ENCODE measurements around the gene ZNF780B. TPM values are rescaled to one million over a fixed set of nuclear protein-coding genes. Genes with fewer than 3 reads are reported as not detected.

Gene ZNF780B
- total RNA-seq, result 1 to 10 TPM; 2.5 to 5.3 (median 4.3) TPM

- no peaks in the 10 kb centered on the region for H3K27me3 ChIP-seq
- H3K36me3 ChIP-seq, result no peaks in the 10 kb centered on the region
- H3K27ac ChIP-seq, result peak within 1 kb of the TSS; percentile 61 to 79 (median 72)
- peaks cover 2 to 11% (median 3%) of the 10 kb centered on the region in 3 donors for H3K9me3 ChIP-seq
- peak within 1 kb of the TSS; percentile 73 to 95 (median 76) for H3K4me3 ChIP-seq
- peak; percentile 85 to 90 for ATAC-seq
- H3K4me1 ChIP-seq, result peaks cover 7 to 16% of the 10 kb centered on the region in 2 donors
- intact Hi-C loops (cut with DNase I; ENCODE audit: low total_unique reads), result no loop called here
- TF ChIP-seq CTCF (IDR thresholded peaks at IDR 0.05 in 4 of 5, conservative IDR thresholded peaks at IDR 0.05 in 1 of 5) (no peak), POLR2A (IDR thresholded peaks at IDR 0.05) (peak in 1 of 2 donors; percentile 11)
- in situ Hi-C loops (cut with MboI; ENCODE audit: low sequenced_read_pairs in 4 of 4), result no loop called here
- peak; percentile 23 to 33 for DNase-seq
Measured at GRCh38 chr19:40055832-40056504, at the start of gene ZNF780B. Gene ZNF780B, minus strand, starts transcription at chr19:40056231. Its CDS starts 5,899 bp downstream, at chr19:40050332.

GRCh38 chr19:40104754-40105153 is 48.7 kb upstream of the ZNF780B start:
- no peak for ATAC-seq

GRCh38 chr19:40103600-40103999 is 47.6 kb upstream of the ZNF780B start:
- DNase-seq, result no peak
- H3K27me3 ChIP-seq, result no peaks in the 10 kb centered on the region
- intact Hi-C loops (cut with DNase I; ENCODE audit: low total_unique reads) (no loop called here), in situ Hi-C loops (cut with MboI; ENCODE audit: low sequenced_read_pairs in 4 of 4) (no loop called here)
- H3K27ac ChIP-seq, result no peak overlapping the region
- no peaks in the 10 kb centered on the region for H3K9me3 ChIP-seq
- TF ChIP-seq POLR2A (IDR thresholded peaks at IDR 0.05) (no peak), CTCF (IDR thresholded peaks at IDR 0.05 in 4 of 5, conservative IDR thresholded peaks at IDR 0.05 in 1 of 5) (no peak)
- no peaks in the 10 kb centered on the region for H3K36me3 ChIP-seq
- no peaks in the 10 kb centered on the region for H3K4me1 ChIP-seq
- ATAC-seq, result no peak
- H3K4me3 ChIP-seq, result no peak overlapping the region

More at GRCh38 chr19:40104754-40105153, 48.7 kb upstream of the ZNF780B start:
- Histone ChIP-seq H3K36me3 (no peaks in the 10 kb centered on the region), H3K27me3 (no peaks in the 10 kb centered on the region), H3K4me3 (no peak overlapping the region), H3K9me3 (no peaks in the 10 kb centered on the region), H3K27ac (no peak overlapping the region), H3K4me1 (no peaks in the 10 kb centered on the region)
- no peak for DNase-seq
- intact Hi-C loops (cut with DNase I; ENCODE audit: low total_unique reads), result no loop called here
- TF ChIP-seq CTCF (IDR thresholded peaks at IDR 0.05 in 4 of 5, conservative IDR thresholded peaks at IDR 0.05 in 1 of 5) (no peak), POLR2A (IDR thresholded peaks at IDR 0.05) (no peak)
- in situ Hi-C loops (cut with MboI; ENCODE audit: low sequenced_read_pairs in 4 of 4), result no loop called here

GRCh38 chr19:40101813-40102212 is 45.8 kb upstream of the ZNF780B start:
- intact Hi-C loops (cut with DNase I; ENCODE audit: low total_unique reads) (no loop called here), in situ Hi-C loops (cut with MboI; ENCODE audit: low sequenced_read_pairs in 4 of 4) (no loop called here)
- no peak overlapping the region for H3K27ac ChIP-seq
- ATAC-seq (no peak), DNase-seq (no peak)
- H3K9me3 ChIP-seq, result no peaks in the 10 kb centered on the region
- TF ChIP-seq CTCF (IDR thresholded peaks at IDR 0.05 in 4 of 5, conservative IDR thresholded peaks at IDR 0.05 in 1 of 5) (no peak), POLR2A (IDR thresholded peaks at IDR 0.05) (no peak)
- H3K4me3 ChIP-seq, result no peak overlapping the region
- H3K27me3 ChIP-seq, result peaks cover 0 to 4% (median 2%) of the 10 kb centered on the region in 3 donors
- no peaks in the 10 kb centered on the region for H3K4me1 ChIP-seq
- H3K36me3 ChIP-seq, result no peaks in the 10 kb centered on the region
